ENCODE results near the gene SEPTIN1. TPM values are rescaled to one million over a fixed set of nuclear protein-coding genes. Genes with fewer than 3 reads are reported as not detected.
A peak's percentile ranks its signal among the peaks of the same experiment; 100 is the strongest.
"Not testable (repeated sequence)": the region's sequence is repeated elsewhere in the genome, so short reads cannot be mapped to it uniquely, and the experiment has no call there.

The SEPTIN1 gene
- total RNA-seq, 1 donor from 2014 or later: 2.3 TPM

DNA sequence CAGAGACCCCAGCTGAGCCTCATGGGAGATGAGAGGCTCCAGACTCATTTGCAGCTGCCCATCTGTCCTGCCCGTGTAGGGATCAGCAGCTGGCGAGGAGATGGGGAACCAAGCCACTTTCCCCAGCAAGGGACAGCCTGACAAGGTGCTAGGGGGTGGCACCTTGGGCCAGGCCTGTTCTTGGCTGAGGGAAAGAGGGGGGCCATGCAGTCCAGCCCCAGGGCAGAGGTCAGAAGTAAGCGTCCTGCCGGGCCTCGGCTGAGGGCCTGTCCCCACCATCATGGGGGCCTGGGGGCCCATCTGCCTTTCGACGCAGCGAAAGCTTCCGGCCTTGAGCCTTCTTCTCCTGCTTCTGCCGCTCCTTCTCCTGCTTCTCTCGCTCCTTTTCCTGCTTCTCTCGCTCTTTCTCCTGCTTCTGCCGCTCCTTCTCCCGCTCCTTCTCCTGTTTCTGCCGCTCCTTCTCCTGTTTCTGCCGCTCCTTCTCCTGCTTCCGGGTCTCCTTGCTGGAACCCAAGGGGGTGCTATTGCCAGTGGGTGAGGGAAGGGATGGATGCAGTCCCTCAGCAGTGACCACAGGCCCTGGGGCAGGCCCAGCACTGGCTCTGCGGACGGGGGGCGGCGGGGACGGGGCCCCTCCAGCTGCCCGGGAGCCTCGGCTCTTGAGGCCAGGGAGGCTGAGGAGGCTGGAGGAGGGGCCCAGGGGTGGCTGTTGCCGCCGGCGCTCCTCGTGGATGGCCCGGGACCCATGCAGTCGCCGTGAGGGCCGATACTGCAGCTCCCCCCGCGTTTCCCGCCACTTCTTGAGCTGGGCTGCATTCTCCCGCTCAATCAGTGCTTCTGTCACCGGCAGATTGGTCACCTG lies 24.4 kb downstream of the SEPTIN1 start:
- no peak for DNase-seq (ENCODE audit: low spot score)

DNA sequence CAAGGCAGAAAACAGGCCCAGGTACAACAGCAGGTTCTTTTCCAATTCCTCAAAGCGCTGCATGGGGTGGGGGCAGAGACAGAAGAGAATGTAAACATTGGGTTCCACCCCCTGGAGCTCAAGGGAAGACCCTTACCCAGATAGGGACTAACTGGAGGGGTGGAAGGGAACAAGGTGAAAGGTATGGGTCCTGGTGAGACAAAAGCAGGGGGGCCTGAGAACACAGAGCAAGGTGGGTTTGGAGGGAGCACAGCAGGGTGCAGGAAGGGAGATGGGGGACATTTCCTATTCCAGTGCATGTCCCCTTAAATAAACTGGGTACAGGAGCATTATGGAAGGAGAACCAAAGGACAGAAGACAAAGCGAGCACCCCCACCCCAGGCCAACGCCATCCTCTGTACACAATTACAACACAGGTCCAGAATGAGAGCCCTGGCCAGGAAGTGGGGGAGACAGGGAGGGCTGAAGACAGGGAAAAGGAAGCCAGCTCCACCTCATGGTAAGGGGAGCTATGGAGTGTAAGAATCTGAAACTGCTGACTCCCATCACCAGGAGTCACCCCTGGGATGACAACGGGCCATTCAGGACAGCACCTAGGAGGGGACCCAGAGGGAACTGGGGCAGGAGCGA lies 25.2 kb downstream of the SEPTIN1 start:
- DNase-seq (ENCODE audit: low spot score): no peak

DNA sequence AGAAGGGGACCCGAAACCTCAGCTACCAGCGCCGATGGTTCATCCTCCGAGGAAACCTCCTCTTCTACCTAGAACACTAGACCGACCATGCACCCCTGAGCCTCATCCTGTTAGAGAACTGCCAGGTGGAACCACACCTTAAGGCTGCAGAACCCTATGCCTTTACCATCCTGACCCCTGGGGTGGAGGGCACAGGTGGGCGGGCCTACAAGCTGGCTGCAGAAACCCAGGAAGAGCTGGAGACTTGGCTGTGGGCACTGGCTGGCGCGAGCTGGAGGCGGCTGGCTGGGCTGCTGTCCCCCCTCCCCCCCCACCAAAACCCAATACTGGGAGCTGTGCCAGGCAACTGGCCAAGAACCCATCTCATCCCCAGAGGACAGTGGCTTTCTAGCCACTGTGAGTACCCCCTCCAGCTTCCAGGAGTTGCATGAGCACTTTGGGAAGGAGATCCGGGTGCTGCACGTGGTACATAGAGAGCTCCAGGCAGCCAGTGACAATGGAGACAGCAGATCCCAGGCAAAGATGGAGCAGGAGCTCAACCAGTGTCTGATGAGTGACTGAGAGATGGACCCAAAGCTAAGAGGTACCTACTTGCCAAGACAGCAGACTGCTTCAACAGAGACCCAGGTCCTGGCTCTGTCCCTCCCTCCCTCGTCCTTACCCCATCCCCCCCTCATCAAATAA lies 25.8 kb downstream of the SEPTIN1 start:
- no peak for DNase-seq (ENCODE audit: low spot score)

DNA sequence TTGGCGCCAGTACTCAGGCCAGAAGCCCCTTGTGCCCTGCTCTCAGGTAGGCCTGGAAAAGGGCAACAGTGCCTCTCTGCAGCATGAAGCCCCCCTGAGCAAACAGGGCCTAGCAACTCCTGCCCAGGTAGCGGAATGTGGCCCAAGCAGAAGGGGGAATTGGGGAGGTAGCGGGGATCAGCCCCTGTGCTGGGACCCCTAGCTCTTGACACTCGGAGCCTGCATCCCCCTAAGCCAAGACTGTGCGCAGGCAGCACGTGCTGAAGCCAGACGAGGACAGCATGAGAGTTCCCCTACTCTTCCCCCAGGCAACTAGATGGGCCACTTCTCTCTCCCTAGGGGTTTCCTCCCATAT lies 26.4 kb downstream of the SEPTIN1 start:
- no peak for DNase-seq (ENCODE audit: low spot score)

DNA sequence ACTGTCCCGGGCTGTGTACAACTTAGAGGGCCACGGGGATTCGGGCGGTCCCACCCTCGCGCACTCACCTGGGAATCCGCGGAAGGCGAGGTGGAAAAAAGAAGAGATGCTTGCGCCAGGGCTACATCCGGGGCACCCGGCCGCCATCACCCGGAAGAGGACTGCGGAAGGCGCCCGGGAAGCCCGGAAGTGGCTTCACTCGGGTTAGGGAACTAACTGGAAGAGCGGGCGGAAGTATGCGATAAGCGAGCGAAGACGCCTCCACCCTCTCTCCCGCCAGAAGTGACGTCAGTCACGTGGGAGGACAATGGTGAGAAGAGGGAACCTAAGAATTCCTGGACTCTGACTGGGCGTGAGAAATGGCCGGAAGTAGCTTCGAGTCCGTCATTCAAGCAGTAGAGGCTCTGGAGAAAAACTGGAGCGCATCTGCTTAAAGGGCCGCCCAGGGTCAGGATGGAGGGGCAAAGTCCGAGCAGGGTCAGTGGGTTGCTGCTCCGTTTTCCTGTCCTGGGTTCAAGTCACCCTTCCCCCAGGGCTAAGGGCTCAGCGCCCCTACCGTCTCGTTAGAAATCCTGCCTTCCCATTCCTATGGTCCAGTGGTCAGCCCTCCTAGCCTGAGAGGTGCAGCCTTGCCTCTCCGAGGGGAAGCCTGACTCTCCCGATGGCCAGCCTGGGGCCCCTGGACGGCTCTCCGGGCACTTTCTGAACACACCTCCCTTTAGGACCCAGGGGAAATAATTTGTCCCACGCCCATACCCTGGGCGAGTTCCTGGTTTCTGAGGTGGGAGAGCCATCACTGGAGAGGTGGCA lies 27.0 kb downstream of the SEPTIN1 start, which contains the start of gene CD2BP2:
Gene CD2BP2, minus strand, starts transcription at position 165 of the 810 bp plus-strand sequence. CDS start 627 bp downstream, outside the sequence.
- peak; percentile 98 for DNase-seq (ENCODE audit: low spot score)

DNA sequence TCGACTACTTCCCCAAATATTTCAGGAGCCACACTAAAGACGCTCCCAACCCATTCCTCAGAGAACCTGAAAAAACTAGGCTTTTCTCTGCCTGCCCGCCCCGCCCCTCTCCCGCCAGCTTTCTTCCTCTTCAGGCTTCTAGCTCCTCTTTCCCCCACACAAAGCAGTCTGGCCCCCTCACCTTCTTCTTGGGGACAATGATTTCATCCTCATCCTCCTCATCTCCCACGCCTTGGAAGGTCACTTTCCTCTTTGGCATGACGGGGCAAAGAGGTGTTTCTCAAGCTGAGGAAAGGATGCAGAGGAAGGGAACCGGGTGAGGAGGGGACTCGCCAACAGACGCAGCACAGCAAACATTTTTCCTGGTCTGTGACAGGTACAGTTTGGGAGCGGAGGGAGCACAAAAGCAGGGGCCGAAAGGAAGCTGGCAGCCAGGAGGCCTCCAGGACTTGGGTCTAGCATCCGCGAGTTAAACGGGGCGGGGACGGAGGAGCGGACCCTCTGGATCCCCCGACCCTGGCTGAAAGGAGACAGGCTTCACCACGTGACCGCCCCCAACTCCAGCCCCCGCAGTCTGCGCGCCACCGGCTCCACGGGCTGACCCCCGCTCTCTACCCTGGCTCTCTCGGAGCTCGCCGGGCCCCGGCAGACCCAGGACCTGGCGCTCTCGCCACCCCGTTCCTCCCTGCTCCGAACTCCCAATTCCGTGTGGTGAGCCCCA lies 27.8 kb downstream of the SEPTIN1 start:
- DNase-seq (ENCODE audit: low spot score): no peak

DNA sequence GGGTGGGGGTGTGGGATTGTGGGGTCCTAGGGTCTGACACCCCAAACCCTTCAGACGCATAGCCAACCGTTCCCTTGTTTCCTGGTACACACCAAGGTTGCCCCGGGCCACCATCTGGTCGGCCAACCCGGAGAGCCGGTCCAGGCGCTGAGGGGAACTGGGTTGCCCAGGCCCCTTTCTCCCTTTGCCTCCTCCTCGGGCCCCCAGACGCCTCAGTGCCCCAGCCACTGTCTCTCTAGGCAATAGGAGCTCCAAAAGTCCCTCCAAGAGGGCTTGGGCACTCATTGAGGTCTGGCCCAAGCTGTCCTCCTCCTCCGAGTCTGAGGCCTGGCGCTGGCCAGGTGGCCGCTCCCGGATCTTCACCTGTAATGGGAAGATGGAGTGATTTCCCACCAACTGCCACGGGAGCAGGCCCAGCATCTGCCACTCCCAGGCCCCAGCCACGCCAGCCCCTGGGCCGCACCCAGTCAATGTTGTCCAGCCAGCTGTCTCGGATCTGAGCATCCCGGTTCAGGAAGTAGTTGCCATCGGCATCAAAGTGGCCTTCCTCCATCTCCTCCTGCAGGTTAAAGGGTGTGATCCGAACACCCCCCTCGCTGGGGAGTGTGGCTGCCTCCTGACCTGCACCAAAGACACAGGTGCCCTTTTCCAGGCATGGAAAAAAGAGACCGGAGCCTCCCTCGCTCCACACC lies 28.8 kb downstream of the SEPTIN1 start:
- DNase-seq (ENCODE audit: low spot score): no peak

DNA sequence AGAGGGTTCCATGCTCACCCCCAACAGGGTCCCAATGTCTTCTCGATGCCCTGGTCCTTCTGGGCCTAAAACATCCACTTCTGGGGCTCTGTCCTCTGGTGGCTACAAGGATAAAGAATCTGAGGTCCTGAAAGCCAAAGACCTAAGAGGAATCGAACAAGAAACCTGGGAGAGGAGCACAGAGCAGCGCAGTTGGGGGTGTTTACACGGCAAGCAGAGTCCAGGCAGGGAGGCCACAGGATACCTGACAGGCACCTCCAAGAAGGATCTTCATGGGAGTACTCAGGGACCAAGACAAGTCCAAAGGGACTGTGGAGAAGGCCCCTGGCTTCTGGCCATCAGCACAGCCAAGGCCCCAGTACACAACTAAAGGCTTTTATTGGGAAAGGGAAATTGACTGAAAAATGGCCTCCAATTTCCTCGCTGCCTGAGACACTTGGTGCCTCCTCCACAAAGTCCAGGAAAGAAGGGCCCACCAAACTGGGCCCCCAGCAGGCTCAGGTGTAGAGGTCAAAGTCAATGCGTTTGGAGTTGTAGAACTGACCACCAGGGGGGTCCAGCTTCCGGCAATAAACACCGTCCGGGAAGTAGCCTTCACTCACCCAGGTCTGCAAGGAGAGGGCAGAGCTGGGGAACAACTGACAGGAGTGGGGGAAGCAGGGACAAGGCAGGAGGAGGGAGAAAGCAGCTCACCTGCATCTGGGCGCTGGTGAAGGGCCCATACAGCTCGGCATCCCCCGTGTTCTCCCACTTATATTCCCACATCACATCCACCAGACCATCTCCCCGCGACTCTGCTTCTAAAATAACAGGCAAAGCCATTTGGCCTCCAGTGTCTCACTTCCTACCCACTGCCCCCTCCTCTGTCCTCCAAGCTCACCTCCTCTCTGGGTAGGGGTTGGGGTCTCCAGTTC lies 29.6 kb downstream of the SEPTIN1 start:
- DNase-seq (ENCODE audit: low spot score): no peak

DNA sequence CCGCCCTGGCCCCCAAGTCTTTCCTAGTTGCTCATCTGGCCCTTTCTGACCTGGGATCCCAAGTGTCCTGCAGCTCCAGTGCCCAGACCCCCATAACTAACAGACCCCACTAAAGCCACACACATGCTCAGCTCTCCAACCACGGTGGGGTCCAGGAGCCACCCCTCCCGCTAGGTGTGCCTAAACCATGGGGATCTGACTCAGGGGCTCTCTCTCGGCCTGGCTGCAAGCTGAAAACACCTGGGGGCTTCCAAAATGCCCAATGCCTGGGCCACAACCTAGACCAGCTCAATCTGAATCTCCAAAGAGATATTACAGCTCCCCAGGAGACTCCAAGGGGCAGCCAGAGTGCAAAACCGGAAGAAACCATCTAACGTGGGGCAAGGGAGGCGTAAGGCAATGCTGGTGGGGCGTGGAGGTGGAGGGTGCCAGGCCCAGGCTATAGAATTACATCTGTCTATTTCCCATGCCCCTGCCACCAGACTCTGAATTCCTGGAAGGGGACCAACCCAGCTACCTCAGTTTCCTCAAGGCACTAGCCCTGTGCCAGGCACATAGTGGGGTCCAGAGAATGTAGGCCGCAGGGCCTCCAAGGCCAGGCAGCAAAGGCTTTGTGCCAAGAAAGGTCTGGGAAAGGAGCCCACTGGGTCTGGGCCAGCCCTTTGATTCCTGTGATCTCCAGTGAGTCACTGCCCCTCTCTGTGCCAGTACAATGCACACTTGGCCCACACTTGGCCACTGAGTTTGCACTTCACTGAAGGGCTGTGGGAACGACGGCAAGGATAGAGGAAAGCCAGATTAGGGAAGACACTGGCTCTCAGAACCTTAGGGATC lies 30.6 kb downstream of the SEPTIN1 start:
- no peak for DNase-seq (ENCODE audit: low spot score)

DNA sequence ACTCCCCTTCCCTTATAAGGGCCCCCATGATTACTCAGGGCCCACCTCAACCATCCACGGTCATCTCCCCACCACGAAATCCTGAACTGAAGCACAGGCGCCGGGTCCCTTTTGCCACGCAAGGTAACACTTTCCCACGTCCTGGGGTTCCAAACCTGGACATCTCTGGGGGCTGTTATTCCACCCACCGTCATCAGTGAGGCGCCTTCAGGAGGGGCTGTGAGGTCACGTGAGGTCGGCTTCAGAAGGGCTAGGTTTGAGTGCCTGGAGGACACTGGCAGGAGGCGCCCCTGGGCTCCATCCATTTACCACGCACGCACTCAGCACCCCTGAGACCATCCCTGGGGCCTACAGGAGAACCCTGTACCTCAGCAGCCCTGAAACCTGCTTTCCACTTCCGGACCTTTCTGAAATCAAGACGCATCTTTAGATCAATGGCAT lies 31.3 kb downstream of the SEPTIN1 start:
- DNase-seq (ENCODE audit: low spot score): no peak

DNA sequence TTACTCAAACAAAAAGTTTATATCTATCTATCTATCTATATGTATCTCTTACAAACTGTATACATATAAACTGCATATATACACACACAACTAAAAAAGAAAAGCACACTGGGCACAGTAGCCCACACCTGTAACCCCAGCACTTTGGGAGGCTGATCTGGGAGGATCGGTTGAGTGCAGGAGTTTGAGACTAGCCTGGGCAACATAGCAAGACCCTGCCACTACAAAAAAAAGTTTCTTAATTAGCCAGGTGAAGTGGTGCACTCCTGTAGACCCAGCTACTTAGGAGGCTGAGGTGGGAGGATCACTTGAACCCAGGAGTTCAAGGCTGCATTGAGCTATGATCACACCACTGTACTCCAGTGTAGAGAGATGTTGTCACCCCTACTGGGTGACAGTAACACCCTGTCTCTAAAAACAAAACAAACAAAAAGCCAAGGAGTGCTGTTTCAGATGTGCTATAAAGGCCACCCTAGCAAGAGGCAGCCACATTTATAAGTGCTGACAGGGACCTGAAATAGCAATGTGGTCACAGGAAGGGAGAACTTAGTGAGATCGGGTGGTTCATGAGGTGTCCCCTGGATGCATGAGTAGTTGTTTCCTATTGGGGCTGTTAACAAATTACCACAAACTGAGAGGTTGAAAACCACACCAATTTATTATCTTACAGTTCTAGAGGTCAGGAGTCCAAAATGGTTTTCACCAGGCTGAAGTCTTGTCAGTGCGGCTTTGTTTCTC lies 32.1 kb downstream of the SEPTIN1 start:
- DNase-seq (ENCODE audit: low spot score): no peak

DNA sequence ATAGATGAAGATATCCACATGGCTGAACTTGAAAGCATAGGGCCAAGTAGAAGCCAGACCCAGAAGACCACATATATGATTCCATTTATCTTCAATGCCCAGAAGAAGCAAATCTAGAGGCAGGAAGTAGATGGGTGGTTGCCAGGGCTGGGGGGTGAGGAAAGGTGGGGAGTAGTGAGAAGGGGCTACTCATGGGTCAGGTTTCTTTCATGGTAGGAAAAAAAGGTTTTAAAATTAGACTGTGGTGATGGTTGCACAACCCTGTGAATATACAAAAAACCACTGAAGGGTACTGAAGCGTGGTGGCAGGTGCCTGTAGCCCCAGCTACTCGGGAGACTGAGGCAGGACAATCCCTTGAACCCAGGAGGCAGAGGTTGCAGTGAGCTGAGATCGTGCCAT lies 32.7 kb downstream of the SEPTIN1 start:
- DNase-seq (ENCODE audit: low spot score): no peak

DNA sequence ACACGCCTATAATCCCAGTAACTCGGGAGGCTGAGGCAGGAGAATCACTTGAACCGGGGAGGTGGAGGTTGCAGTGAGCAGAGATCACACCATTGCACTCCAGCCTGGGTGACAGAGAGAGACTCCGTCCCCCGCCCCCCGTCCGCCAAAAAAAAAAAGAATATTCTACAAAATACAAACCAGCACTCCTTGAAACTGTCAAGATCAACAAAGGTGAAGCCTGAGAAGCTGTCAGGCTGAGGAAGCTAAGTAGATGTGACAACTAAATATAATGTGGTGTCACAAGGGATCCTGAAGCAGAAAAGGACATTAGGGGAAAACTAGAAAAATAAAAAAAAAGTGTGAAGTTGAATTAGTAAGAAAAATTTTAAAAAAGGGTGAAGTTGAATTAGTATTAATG lies 33.4 kb downstream of the SEPTIN1 start:
- DNase-seq (ENCODE audit: low spot score): no peak

DNA sequence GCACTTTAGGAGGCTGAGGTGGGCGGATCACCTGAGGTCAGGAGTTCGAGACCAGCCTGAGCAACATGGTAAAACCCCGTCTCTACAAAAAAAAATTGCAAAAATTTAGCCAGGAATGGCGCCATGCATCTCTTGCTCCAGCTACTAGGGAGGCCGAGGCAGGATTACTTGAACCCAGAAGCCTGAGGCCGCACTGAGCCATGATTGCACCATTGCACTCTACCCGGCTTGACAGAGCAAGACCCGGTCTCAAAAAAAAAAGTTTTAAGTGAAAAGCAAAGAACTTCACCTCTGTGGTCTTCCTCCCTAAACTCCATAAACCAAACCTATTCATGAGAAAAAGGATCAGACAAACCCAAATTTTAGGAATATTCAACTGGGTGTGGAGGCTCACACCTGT lies 34.2 kb downstream of the SEPTIN1 start:
- DNase-seq (ENCODE audit: low spot score): peak; percentile 57

DNA sequence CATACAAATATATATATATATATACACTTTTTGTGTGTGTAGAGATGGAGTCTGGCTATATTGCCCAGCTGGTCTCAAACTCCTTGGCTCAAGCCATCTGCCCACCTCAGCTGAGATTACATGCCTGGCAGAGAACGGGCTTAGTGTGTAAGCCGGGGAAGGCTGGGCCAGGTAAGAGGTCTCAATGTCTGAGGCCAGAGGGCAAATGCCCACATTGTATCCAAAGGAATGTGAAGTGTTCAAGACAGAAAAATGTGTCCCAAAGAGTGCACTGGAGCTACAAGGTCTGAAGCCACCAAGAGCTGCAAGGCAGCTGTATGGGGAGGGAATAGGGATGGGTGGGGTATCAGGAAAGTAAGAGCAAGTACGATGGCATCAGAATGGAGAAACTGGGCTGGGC lies 36.1 kb downstream of the SEPTIN1 start:
- no peak for DNase-seq (ENCODE audit: low spot score)

DNA sequence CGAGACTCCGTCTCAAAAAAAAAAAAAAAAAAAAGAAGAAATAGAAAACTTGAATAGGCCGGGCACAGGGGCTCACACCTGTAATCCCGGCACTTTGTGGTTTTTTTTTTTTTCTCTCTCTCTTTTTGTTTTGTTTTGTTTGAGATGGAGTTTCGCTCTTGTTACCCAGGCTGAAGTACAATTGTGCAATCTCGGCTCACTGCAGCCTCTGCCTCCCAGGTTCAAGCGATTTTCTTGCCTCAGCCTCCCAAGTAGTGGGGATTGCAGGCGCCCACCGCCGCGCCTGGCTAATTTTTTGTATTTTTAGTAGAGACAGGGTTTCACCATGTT lies 38.9 kb downstream of the SEPTIN1 start:
- DNase-seq (ENCODE audit: low spot score): not testable (repeated sequence)

DNA sequence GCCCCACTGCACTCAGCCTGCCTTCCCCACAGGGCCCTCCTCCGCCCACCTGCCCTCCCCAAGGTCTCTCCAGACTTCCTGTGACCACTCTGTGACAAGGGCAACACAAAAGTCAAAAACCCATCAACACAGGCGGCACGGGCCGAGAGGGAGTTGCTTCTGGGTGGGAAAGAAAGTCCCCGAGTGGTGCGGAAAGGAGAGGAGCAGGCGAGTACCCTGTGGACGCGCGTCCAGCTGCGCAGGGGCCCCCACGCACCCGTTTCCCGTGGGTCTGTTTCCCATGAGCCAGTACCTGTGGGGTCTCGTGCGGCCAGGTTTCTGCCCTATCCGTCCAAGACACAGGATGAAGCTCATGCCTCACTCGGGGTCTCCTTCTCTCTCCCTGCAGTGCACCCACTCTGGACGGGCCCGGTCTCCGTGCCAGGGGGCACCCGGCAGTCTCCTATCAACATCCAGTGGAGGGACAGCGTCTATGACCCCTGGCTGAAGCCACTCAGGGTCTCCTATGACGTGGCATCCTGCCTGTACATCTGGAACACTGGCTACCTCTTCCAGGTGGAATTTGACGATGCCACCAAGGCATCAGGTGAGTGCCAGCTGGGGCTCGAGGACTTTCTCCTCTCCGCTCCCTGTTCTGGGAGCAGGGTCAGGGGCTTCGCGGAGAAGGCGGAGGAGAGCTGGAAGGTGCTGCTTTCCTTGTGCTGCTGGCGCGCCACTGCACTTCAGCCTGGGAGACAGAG lies 39.4 kb downstream of the SEPTIN1 start:
- DNase-seq (ENCODE audit: low spot score): no peak
